ENCODE data around the gene KCNMB3.

The KCNMB3 gene

GRCh38 chr3:179288845-179289244 is 37.9 kb upstream of the KCNMB3 start:
- TF ChIP-seq CTCF (IDR thresholded peaks at IDR 0.05; ENCODE audit: insufficient read depth, low read depth, low read length, missing control alignments), result no peak
- H3K4me3 ChIP-seq (ENCODE audit: low read depth, low read length), result no peak overlapping the region
- no peak for DNase-seq (ENCODE audit: low read depth)

- no peak for DNase-seq (ENCODE audit: low read depth)
Observed at GRCh38 chr3:179286331-179286730, 35.4 kb upstream of the KCNMB3 start.

GRCh38 chr3:179281825-179282224 is 30.9 kb upstream of the KCNMB3 start:
- DNase-seq (ENCODE audit: low read depth), result no peak
- H3K4me3 ChIP-seq (ENCODE audit: low read depth, low read length), result no peak overlapping the region
- TF ChIP-seq CTCF (IDR thresholded peaks at IDR 0.05; ENCODE audit: insufficient read depth, low read depth, low read length, missing control alignments), result no peak

More at GRCh38 chr3:179286331-179286730, 35.4 kb upstream of the KCNMB3 start:
- no peak overlapping the region for H3K4me3 ChIP-seq (ENCODE audit: low read depth, low read length)
- no peak for TF ChIP-seq CTCF (IDR thresholded peaks at IDR 0.05; ENCODE audit: insufficient read depth, low read depth, low read length, missing control alignments)

- no peak for TF ChIP-seq CTCF (IDR thresholded peaks at IDR 0.05; ENCODE audit: insufficient read depth, low read depth, low read length, missing control alignments)
Observed at GRCh38 chr3:179279837-179280236, 28.9 kb upstream of the KCNMB3 start.

GRCh38 chr3:179278932-179279693 is 28.2 kb upstream of the KCNMB3 start:
- no peak for TF ChIP-seq CTCF (IDR thresholded peaks at IDR 0.05; ENCODE audit: insufficient read depth, low read depth, low read length, missing control alignments)
- H3K4me3 ChIP-seq (ENCODE audit: low read depth, low read length), result no peak overlapping the region
- DNase-seq (ENCODE audit: low read depth), result no peak

More at GRCh38 chr3:179279837-179280236, 28.9 kb upstream of the KCNMB3 start:
- DNase-seq (ENCODE audit: low read depth), result no peak
- no peak overlapping the region for H3K4me3 ChIP-seq (ENCODE audit: low read depth, low read length)

- H3K4me3 ChIP-seq (ENCODE audit: low read depth, low read length), result no peak overlapping the region
- TF ChIP-seq CTCF (IDR thresholded peaks at IDR 0.05; ENCODE audit: insufficient read depth, low read depth, low read length, missing control alignments), result no peak
- DNase-seq (ENCODE audit: low read depth), result no peak
Observed at GRCh38 chr3:179278151-179278550, 27.2 kb upstream of the KCNMB3 start.

GRCh38 chr3:179276743-179277142 is 25.8 kb upstream of the KCNMB3 start:
- no peak for DNase-seq (ENCODE audit: low read depth)
- no peak for TF ChIP-seq CTCF (IDR thresholded peaks at IDR 0.05; ENCODE audit: insufficient read depth, low read depth, low read length, missing control alignments)
- no peak overlapping the region for H3K4me3 ChIP-seq (ENCODE audit: low read depth, low read length)

Data from GM12865 (cell line).